ENCODE measurements around the gene HDAC11.

DNA sequence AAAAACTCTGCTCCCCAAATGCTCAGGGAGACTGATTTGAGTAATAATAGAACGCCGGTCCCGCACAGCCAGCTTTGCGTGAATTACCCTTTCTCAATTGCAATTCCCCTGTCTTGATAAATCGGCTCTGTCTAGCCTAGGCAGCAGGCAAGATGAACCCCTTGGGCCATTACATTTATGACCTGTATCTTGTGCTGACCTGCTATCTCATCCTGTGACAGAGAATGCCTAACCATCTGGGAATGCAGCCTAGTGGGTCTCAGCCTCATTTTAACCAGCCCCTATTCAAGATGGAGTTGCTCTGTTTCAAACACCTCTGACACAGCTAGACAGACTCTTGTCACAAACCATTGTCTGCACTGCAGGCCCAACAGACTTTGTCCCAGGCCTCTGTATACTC is 46.2 kb upstream of the HDAC11 start:
- TF ChIP-seq CREB1 (IDR thresholded peaks at IDR 0.05) = no peak
- no peak for TF ChIP-seq CREB1 (CRISPR knock-in tag; IDR thresholded peaks at IDR 0.05)
- TF ChIP-seq, protein P1, sequence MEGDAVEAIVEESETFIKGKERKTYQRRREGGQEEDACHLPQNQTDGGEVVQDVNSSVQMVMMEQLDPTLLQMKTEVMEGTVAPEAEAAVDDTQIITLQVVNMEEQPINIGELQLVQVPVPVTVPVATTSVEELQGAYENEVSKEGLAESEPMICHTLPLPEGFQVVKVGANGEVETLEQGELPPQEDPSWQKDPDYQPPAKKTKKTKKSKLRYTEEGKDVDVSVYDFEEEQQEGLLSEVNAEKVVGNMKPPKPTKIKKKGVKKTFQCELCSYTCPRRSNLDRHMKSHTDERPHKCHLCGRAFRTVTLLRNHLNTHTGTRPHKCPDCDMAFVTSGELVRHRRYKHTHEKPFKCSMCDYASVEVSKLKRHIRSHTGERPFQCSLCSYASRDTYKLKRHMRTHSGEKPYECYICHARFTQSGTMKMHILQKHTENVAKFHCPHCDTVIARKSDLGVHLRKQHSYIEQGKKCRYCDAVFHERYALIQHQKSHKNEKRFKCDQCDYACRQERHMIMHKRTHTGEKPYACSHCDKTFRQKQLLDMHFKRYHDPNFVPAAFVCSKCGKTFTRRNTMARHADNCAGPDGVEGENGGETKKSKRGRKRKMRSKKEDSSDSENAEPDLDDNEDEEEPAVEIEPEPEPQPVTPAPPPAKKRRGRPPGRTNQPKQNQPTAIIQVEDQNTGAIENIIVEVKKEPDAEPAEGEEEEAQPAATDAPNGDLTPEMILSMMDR (IDR thresholded peaks at IDR 0.05 in 2 of 3, conservative IDR thresholded peaks at IDR 0.05 in 1 of 3; ENCODE audit: insufficient read depth in 2 of 3, low read depth in 1 of 3, low read length in 3 of 3) = no peak
- TF ChIP-seq, protein P2, sequence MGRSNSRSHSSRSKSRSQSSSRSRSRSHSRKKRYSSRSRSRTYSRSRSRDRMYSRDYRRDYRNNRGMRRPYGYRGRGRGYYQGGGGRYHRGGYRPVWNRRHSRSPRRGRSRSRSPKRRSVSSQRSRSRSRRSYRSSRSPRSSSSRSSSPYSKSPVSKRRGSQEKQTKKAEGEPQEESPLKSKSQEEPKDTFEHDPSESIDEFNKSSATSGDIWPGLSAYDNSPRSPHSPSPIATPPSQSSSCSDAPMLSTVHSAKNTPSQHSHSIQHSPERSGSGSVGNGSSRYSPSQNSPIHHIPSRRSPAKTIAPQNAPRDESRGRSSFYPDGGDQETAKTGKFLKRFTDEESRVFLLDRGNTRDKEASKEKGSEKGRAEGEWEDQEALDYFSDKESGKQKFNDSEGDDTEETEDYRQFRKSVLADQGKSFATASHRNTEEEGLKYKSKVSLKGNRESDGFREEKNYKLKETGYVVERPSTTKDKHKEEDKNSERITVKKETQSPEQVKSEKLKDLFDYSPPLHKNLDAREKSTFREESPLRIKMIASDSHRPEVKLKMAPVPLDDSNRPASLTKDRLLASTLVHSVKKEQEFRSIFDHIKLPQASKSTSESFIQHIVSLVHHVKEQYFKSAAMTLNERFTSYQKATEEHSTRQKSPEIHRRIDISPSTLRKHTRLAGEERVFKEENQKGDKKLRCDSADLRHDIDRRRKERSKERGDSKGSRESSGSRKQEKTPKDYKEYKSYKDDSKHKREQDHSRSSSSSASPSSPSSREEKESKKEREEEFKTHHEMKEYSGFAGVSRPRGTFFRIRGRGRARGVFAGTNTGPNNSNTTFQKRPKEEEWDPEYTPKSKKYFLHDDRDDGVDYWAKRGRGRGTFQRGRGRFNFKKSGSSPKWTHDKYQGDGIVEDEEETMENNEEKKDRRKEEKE (IDR thresholded peaks at IDR 0.05; ENCODE audit: borderline replicate concordance in 1 of 2, control insufficient read depth in 1 of 2, low read depth in 2 of 2, low read length in 1 of 2) = no peak
- TF ChIP-seq, protein P3, sequence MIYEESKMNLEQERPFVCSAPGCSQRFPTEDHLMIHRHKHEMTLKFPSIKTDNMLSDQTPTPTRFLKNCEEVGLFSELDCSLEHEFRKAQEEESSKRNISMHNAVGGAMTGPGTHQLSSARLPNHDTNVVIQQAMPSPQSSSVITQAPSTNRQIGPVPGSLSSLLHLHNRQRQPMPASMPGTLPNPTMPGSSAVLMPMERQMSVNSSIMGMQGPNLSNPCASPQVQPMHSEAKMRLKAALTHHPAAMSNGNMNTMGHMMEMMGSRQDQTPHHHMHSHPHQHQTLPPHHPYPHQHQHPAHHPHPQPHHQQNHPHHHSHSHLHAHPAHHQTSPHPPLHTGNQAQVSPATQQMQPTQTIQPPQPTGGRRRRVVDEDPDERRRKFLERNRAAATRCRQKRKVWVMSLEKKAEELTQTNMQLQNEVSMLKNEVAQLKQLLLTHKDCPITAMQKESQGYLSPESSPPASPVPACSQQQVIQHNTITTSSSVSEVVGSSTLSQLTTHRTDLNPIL (CRISPR knock-in tag; IDR thresholded peaks at IDR 0.05) = no peak
- TF ChIP-seq, protein P4, sequence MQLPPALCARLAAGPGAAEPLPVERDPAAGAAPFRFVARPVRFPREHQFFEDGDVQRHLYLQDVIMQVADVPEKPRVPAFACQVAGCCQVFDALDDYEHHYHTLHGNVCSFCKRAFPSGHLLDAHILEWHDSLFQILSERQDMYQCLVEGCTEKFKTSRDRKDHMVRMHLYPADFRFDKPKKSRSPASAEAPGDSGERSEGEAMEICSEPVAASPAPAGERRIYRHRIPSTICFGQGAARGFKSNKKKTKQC (CRISPR knock-in tag; IDR thresholded peaks at IDR 0.05) = no peak
- no peak for TF ChIP-seq TAF7 (tag; IDR thresholded peaks at IDR 0.05)
- TF ChIP-seq SMAD3 (CRISPR knock-in tag; conservative IDR thresholded peaks at IDR 0.05) = no peak
- TF ChIP-seq ELF1 (tag; IDR thresholded peaks at IDR 0.05) = no peak
- no peak for TF ChIP-seq XRCC4 (IDR thresholded peaks at IDR 0.05; ENCODE audit: extremely low read depth, insufficient read depth, insufficient read length)
- TF ChIP-seq TCF7L2 (IDR thresholded peaks at IDR 0.05; ENCODE audit: low read depth, low read length) = no peak
- TF ChIP-seq CBX5 (IDR thresholded peaks at IDR 0.05; ENCODE audit: borderline replicate concordance, low read depth) = no peak
- TF ChIP-seq, protein P5, sequence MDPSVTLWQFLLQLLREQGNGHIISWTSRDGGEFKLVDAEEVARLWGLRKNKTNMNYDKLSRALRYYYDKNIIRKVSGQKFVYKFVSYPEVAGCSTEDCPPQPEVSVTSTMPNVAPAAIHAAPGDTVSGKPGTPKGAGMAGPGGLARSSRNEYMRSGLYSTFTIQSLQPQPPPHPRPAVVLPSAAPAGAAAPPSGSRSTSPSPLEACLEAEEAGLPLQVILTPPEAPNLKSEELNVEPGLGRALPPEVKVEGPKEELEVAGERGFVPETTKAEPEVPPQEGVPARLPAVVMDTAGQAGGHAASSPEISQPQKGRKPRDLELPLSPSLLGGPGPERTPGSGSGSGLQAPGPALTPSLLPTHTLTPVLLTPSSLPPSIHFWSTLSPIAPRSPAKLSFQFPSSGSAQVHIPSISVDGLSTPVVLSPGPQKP (CRISPR knock-in tag; IDR thresholded peaks at IDR 0.05) = no peak
- TF ChIP-seq, protein P6, sequence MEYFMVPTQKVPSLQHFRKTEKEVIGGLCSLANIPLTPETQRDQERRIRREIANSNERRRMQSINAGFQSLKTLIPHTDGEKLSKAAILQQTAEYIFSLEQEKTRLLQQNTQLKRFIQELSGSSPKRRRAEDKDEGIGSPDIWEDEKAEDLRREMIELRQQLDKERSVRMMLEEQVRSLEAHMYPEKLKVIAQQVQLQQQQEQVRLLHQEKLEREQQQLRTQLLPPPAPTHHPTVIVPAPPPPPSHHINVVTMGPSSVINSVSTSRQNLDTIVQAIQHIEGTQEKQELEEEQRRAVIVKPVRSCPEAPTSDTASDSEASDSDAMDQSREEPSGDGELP (CRISPR knock-in tag; IDR thresholded peaks at IDR 0.05; ENCODE audit: borderline replicate concordance) = no peak

All from K562 (cell line).